ENCODE measurements around the gene ZBTB17.
A peak's percentile ranks its signal among the peaks of the same experiment; 100 is the strongest.
"Not testable (repeated sequence)": the region's sequence is repeated elsewhere in the genome, so short reads cannot be mapped to it uniquely, and the experiment has no call there.

Gene ZBTB17

GRCh38 chr1:15975805-15976680 lies at the start of gene ZBTB17:
ZBTB17 (minus strand) TSS chr1:15976101; CDS start chr1:15948495, 27,606 bp downstream.
- DNase-seq: peak; percentile 81 to 91

- DNase-seq: no peak
These were observed 47.3 kb upstream of the ZBTB17 start for GRCh38 chr1:16023050-16023653.

GRCh38 chr1:16022393-16022792 lies 46.5 kb upstream of the ZBTB17 start:
- DNase-seq: no peak

- DNase-seq: no peak
These were observed 45.8 kb upstream of the ZBTB17 start, which contains the start of gene CLCNKA for GRCh38 chr1:16021681-16022080. CLCNKA (plus strand) TSS chr1:16022036; CDS start chr1:16022620, 584 bp downstream.

GRCh38 chr1:16020878-16021277 lies 45.0 kb upstream of the ZBTB17 start:
- not testable (repeated sequence) for DNase-seq

- no peak for DNase-seq
These were observed 44.4 kb upstream of the ZBTB17 start for GRCh38 chr1:16020325-16020724.

- no peak for DNase-seq
These were observed 43.9 kb upstream of the ZBTB17 start for GRCh38 chr1:16019644-16020277.

- no peak for DNase-seq
These were observed 43.1 kb upstream of the ZBTB17 start for GRCh38 chr1:16018749-16019643.

GRCh38 chr1:16018308-16018707 lies 42.4 kb upstream of the ZBTB17 start:
- DNase-seq: no peak

- DNase-seq: no peak
These were observed 41.8 kb upstream of the ZBTB17 start, which contains the start of gene HSPB7 for GRCh38 chr1:16017461-16018303. HSPB7 (minus strand) TSS chr1:16018043; CDS start chr1:16017963, 80 bp downstream.

GRCh38 chr1:16017076-16017460 lies 41.2 kb upstream of the ZBTB17 start:
- no peak for DNase-seq

GRCh38 chr1:16015960-16016901 lies 40.3 kb upstream of the ZBTB17 start:
- no peak for DNase-seq

GRCh38 chr1:16015491-16015890 lies 39.6 kb upstream of the ZBTB17 start:
- DNase-seq: no peak

GRCh38 chr1:16014509-16015482 lies 38.9 kb upstream of the ZBTB17 start:
- no peak for DNase-seq

- DNase-seq: no peak
These were observed 38.0 kb upstream of the ZBTB17 start for GRCh38 chr1:16013908-16014258.

GRCh38 chr1:16013220-16013907 lies 37.5 kb upstream of the ZBTB17 start:
- peak; percentile 64 to 76 for DNase-seq

- DNase-seq: peak; percentile 33 to 76
These were observed 36.8 kb upstream of the ZBTB17 start for GRCh38 chr1:16012590-16013219.
